Loucy (cell line): ENCODE measurements around the gene CRAT.

Experiments used
- H2AFZ ChIP-seq: fragments of 200-600 bp; sonication (generic); 2 replicates; pipeline ENCODE4 v1.6.0; 2016; ENCODE audit warnings: antibody characterized with exemption, mild to moderate bottlenecking, low read length, moderate library complexity
- H3F3A ChIP-seq: fragments of 200-600 bp; 2 replicates; pipeline ENCODE4 v1.6.0; 2016; ENCODE audit warnings: antibody characterized with exemption, low read depth, mild to moderate bottlenecking
- H3K27me3 ChIP-seq: fragments of 200-600 bp; sonication (generic); 2 replicates; pipeline ENCODE4 v1.6.1; 2014; ENCODE audit warnings: low read length, mild to moderate bottlenecking; ENCODE audit not compliant: insufficient read depth, poor library complexity, severe bottlenecking
- H3K36me3 ChIP-seq: fragments of 200-600 bp; sonication (generic); 2 replicates; pipeline ENCODE4 v1.6.1; 2016; ENCODE audit warnings: low read length; ENCODE audit not compliant: insufficient read depth
- H3K4me1 ChIP-seq: fragments of 200-600 bp; sonication (generic); 2 replicates; pipeline ENCODE4 v1.5.1; 2014; ENCODE audit warnings: low read length, mild to moderate bottlenecking; ENCODE audit not compliant: insufficient read depth, poor library complexity, severe bottlenecking
- H3K4me2 ChIP-seq: fragments of 200-600 bp; sonication (generic); 2 replicates; pipeline ENCODE4 v1.6.0; 2014; ENCODE audit warnings: antibody characterized with exemption, low read length, low read depth, mild to moderate bottlenecking; ENCODE audit not compliant: poor library complexity, severe bottlenecking
- H3K4me3 ChIP-seq: fragments of 200-600 bp; sonication (generic); 2 replicates; pipeline ENCODE4 v1.5.1; 2014; ENCODE audit warnings: low read length, mild to moderate bottlenecking, mixed read lengths; ENCODE audit not compliant: poor library complexity, severe bottlenecking
- H3K79me2 ChIP-seq: fragments of 200-600 bp; sonication (generic); 2 replicates; pipeline ENCODE4 v1.6.1; 2014; ENCODE audit warnings: low read length; ENCODE audit not compliant: insufficient read depth
- H3K9ac ChIP-seq: fragments of 200-600 bp; sonication (generic); 2 replicates; pipeline ENCODE4 v1.6.0; 2014; ENCODE audit warnings: mild to moderate bottlenecking, low read depth, low read length, moderate library complexity; ENCODE audit not compliant: poor library complexity, severe bottlenecking
- H3K9me2 ChIP-seq: fragments of 200-600 bp; sonication (generic); replicated peaks from 2 replicates; pipeline ENCODE4 v1.6.1; 2016; ENCODE audit warnings: low read depth, low read length, mixed read lengths
- H3K9me3 ChIP-seq: fragments of 200-600 bp; sonication (generic); 2 replicates; pipeline ENCODE4 v1.6.1; 2014; ENCODE audit warnings: mild to moderate bottlenecking, antibody characterized with exemption, low read length, low read depth; ENCODE audit not compliant: insufficient read depth
- H4K20me1 ChIP-seq: fragments of 200-600 bp; sonication (generic); 2 replicates; pipeline ENCODE4 v1.6.0; 2014; ENCODE audit warnings: antibody characterized with exemption, low read length, mild to moderate bottlenecking; ENCODE audit not compliant: insufficient read depth, poor library complexity, severe bottlenecking
- CTCF ChIP-seq: fragments of 200-600 bp; sonication (generic); conservative IDR thresholded peaks from 2 replicates; pipeline ENCODE4 v1.5.1; 2014; ENCODE audit warnings: mild to moderate bottlenecking, antibody characterized with exemption, low read length
- EZH2phosphoT487 ChIP-seq: fragments of 200-600 bp; IDR thresholded peaks from 2 replicates; pipeline ENCODE4 v1.6.1; 2018; ENCODE audit warnings: antibody characterized with exemption, mild to moderate bottlenecking, moderate library complexity, borderline replicate concordance

CRAT gene

DNA sequence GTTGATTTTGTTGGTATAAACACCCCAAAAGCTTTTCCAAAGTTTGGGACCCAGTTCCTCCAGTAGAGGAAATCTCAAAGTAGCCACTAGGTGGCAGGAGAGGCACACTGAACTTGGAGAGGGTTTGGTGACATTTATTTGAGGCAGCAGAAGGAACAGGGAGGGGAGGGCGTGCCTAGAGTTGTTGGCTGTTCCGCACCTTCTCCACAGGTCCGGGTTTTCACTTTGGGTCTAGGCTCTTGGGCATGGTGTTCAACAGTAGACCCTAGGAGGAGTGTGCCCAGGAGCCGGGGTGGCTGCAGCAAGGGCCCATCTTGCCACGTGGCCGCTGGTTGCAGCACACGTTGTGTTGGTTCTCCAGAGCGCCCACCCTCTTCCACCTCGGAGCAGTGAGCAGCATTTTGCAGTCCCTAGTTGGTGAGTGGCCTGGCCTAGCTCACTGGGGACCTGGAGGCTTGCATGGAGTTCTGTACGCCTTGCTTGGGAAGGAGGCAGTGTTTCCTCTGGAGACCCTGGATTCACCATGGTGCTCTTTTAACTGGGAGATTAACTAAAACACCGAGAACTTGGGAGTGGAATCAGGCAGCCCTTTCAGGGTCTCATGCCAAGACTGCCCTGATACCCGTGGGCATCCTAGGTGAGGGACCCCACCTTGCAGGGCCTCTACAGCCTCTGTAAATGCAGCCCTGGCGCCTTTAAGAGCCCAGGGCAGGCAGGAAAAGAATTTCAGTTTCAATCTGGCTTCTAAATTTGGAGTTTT is 28.8 kb upstream of the CRAT start:
- Histone ChIP-seq H3K9me2 (no peaks in the 10 kb centered on the region), H4K20me1 (peaks cover 3% of the 10 kb centered on the region), H3K4me1 (peaks cover 37% of the 10 kb centered on the region), H3K36me3 (peaks cover 27% of the 10 kb centered on the region; the same call in 1 of the 2 replicates), H3K9me3 (no peaks in the 10 kb centered on the region), H3K79me2 (peaks cover 19% of the 10 kb centered on the region), H3K9ac (peak overlapping the region; percentile 100), H3K4me2 (peak overlapping the region; percentile 80), H3K27me3 (no peaks in the 10 kb centered on the region), H2AFZ (peak overlapping the region; percentile 40; the same call in 1 of the 2 replicates), H3F3A (0 out of 2 replicates have a peak, but pooled peaks cover 3% of the 10 kb centered on the region), H3K4me3 (peak overlapping the region; percentile 82)
- TF ChIP-seq EZH2phosphoT487 (no peak), CTCF (peak; percentile 69)

DNA sequence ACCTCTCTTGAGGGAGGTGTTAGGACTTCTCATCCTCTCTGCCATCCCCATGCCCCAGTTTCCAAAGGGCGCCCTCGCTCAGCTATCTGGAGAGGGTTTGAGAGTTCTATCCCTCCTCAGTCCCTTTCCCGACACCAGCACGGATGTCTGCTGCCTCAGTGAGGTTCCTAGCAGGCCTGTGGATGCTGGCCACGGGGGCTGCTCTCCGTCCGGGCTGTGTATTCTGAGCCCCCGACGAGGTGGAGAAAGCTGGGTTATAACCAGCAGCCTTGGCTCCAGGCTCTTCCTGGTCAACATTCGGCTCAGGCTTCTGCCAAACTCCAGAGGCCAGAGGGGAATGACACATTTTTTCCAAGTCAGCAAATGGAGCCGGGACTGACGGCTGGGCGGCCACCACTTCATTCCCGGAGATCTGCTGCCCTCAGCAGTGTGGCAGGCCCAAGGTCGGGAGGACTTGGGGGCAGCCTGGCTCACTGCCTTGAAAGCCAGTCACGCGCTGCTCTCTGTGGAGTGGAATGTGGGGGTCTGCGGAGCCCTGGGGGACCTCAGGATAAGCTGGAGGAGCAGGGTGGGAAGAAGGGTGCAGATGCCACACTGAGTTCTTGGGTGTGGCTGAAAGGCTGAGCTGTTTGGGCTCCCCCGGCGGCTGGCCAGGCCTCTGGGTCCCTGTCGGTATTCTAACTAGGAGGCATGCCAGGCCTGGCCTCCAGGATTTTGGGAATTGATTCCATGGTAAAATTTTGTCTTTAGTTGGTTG is 28.1 kb upstream of the CRAT start:
- TF ChIP-seq EZH2phosphoT487, result no peak
- Histone ChIP-seq H2AFZ (no peak overlapping the region), H3K27me3 (no peaks in the 10 kb centered on the region), H3K9me2 (no peaks in the 10 kb centered on the region), H3K4me1 (peaks cover 34% of the 10 kb centered on the region), H3K9me3 (no peaks in the 10 kb centered on the region), H3K4me3 (no peak overlapping the region), H3F3A (0 out of 2 replicates have a peak, but pooled peaks cover 3% of the 10 kb centered on the region), H3K4me2 (no peak overlapping the region), H4K20me1 (peaks cover 3% of the 10 kb centered on the region), H3K79me2 (peaks cover 19% of the 10 kb centered on the region), H3K36me3 (peaks cover 26% of the 10 kb centered on the region; the same call in 1 of the 2 replicates), H3K9ac (no peak overlapping the region)

- peaks cover 24% of the 10 kb centered on the region; the same call in 1 of the 2 replicates for H3K36me3 ChIP-seq
Observed at GRCh38 chr9:129138144-129138462, 27.5 kb upstream of the CRAT start.

More at GRCh38 chr9:129138144-129138462, 27.5 kb upstream of the CRAT start:
- no peaks in the 10 kb centered on the region for H3K9me3 ChIP-seq
- H3K9ac ChIP-seq, result no peak overlapping the region
- no peaks in the 10 kb centered on the region for H3K27me3 ChIP-seq
- 0 out of 2 replicates have a peak, but pooled peaks cover 3% of the 10 kb centered on the region for H3F3A ChIP-seq
- no peak for TF ChIP-seq CTCF
- TF ChIP-seq EZH2phosphoT487, result no peak
- no peaks in the 10 kb centered on the region for H4K20me1 ChIP-seq
- H3K4me1 ChIP-seq, result peaks cover 29% of the 10 kb centered on the region
- H3K4me3 ChIP-seq, result no peak overlapping the region
- no peak overlapping the region for H2AFZ ChIP-seq
- no peaks in the 10 kb centered on the region for H3K9me2 ChIP-seq
- peaks cover 15% of the 10 kb centered on the region for H3K79me2 ChIP-seq
- no peak overlapping the region for H3K4me2 ChIP-seq
